Esophagus (tissue), 2 donors: ENCODE measurements around the gene MPRIP. TPM values are rescaled to one million over a fixed set of nuclear protein-coding genes. Genes with fewer than 3 reads are reported as not detected.

Source experiments
- H3K27ac ChIP-seq, 2 donors: one replicate each; pipeline ENCODE4 v1.5.1; 2013; ENCODE audit warnings: low read depth in 2 of 2, mild to moderate bottlenecking in 2 of 2, inconsistent platforms in 1 of 2, low read length in 1 of 2, moderate library complexity in 1 of 2
- H3K27me3 ChIP-seq, 2 donors: one replicate each; pipeline ENCODE4 v1.6.1; 2013; ENCODE audit warnings: low read length in 2 of 2, control low read depth in 1 of 2, mild to moderate bottlenecking in 1 of 2; ENCODE audit not compliant: insufficient read depth in 2 of 2, control insufficient read depth in 1 of 2
- H3K36me3 ChIP-seq, 2 donors: one replicate each; pipeline ENCODE4 v1.6.1; 2013; ENCODE audit warnings: low read length in 1 of 2; ENCODE audit not compliant: control insufficient read depth in 2 of 2, insufficient read depth in 2 of 2
- H3K4me1 ChIP-seq, 2 donors: one replicate each; pipeline ENCODE4 v1.6.1; 2013; ENCODE audit warnings: low read length in 1 of 2; ENCODE audit not compliant: control insufficient read depth in 2 of 2, insufficient read depth in 2 of 2
- H3K4me3 ChIP-seq, 2 donors: one replicate each; pipeline ENCODE4 v1.5.1; 2013; ENCODE audit warnings: low read length in 2 of 2, mild to moderate bottlenecking in 2 of 2, low read depth in 1 of 2, moderate library complexity in 1 of 2
- H3K9me3 ChIP-seq, 2 donors: one replicate each; pipeline ENCODE4 v1.6.1; 2013; ENCODE audit warnings: mild to moderate bottlenecking in 2 of 2, low read depth in 1 of 2, low read length in 1 of 2, moderate library complexity in 1 of 2; ENCODE audit not compliant: control insufficient read depth in 2 of 2, insufficient read depth in 1 of 2
- WGBS, 2 donors: extraction: QIAGEN DNeasy Blood & Tissue Kit; methylation state at CpG; one replicate each; pipeline ENCODE4 v1.1.7; 2013; 5-methylcytosine and 5-hydroxymethylcytosine counted together
- polyA plus RNA-seq, 2 donors: library from polyadenylated mRNA; stranded (reverse); fragments of 200-250 nt; gene quantifications; one replicate each; pipeline ENCODE4 v1.2.3, GENCODE V29; 2013
- donor health status: healthy with polysubstance abuse.
- donor health status: Bipolar disorder and iron deficiency.

The MPRIP gene
- polyA plus RNA-seq, 2 donors: 122 to 226 TPM

GRCh38 chr17:17220529-17220928, 178.3 kb downstream of the MPRIP start:
- 68 to 86% methylated on average over 8 of the region's 8 CpGs for WGBS, 2 donors
- no peaks in the 10 kb centered on the region for H3K27me3 ChIP-seq
- peaks cover 0 to 3% of the 10 kb centered on the region in 2 donors for H3K4me1 ChIP-seq
- peaks cover 33 to 67% of the 10 kb centered on the region in 2 donors for H3K36me3 ChIP-seq
- no peak overlapping the region for H3K27ac ChIP-seq
- H3K4me3 ChIP-seq: no peak overlapping the region
- H3K9me3 ChIP-seq: no peaks in the 10 kb centered on the region

- H3K36me3 ChIP-seq: peaks cover 38 to 65% of the 10 kb centered on the region in 2 donors
- no peaks in the 10 kb centered on the region for H3K27me3 ChIP-seq
- no peak overlapping the region for H3K4me3 ChIP-seq
- peaks cover 0 to 3% of the 10 kb centered on the region in 2 donors for H3K4me1 ChIP-seq
- no peak overlapping the region for H3K27ac ChIP-seq
- H3K9me3 ChIP-seq: no peaks in the 10 kb centered on the region
- WGBS, 2 donors: 91 to 94% methylated on average over 22 of the region's 22 CpGs
Measured at GRCh38 chr17:17221329-17221728, 179.1 kb downstream of the MPRIP start.

GRCh38 chr17:17223736-17224135, 181.5 kb downstream of the MPRIP start:
- no peak overlapping the region for H3K27ac ChIP-seq
- no peaks in the 10 kb centered on the region for H3K27me3 ChIP-seq
- WGBS, 2 donors: 95 to 97% methylated on average over 15 to 16 of the region's 16 CpGs
- no peaks in the 10 kb centered on the region for H3K9me3 ChIP-seq
- no peak overlapping the region for H3K4me3 ChIP-seq
- H3K36me3 ChIP-seq: peaks cover 26 to 67% of the 10 kb centered on the region in 2 donors
- peaks cover 0 to 3% of the 10 kb centered on the region in 2 donors for H3K4me1 ChIP-seq

GRCh38 chr17:17224137-17224536, 181.9 kb downstream of the MPRIP start:
- WGBS, 2 donors: 87 to 88% methylated on average over 8 of the region's 8 CpGs
- Histone ChIP-seq H3K27me3 (no peaks in the 10 kb centered on the region), H3K9me3 (no peaks in the 10 kb centered on the region), H3K36me3 (peaks cover 24 to 68% of the 10 kb centered on the region in 2 donors), H3K27ac (no peak overlapping the region), H3K4me1 (peaks cover 0 to 3% of the 10 kb centered on the region in 2 donors), H3K4me3 (no peak overlapping the region)

- H3K4me3 ChIP-seq: no peak overlapping the region
- no peaks in the 10 kb centered on the region for H3K9me3 ChIP-seq
- H3K36me3 ChIP-seq: peaks cover 24 to 70% of the 10 kb centered on the region in 2 donors
- H3K4me1 ChIP-seq: peaks cover 0 to 1% of the 10 kb centered on the region in 2 donors
- H3K27ac ChIP-seq: no peak overlapping the region
- 92 to 96% methylated on average over 10 of the region's 10 CpGs for WGBS, 2 donors
- no peaks in the 10 kb centered on the region for H3K27me3 ChIP-seq
Measured at GRCh38 chr17:17225901-17226300, 183.6 kb downstream of the MPRIP start.

GRCh38 chr17:17226451-17227265, 184.4 kb downstream of the MPRIP start:
- H3K27me3 ChIP-seq: no peaks in the 10 kb centered on the region
- H3K4me1 ChIP-seq: peaks cover 0 to 2% of the 10 kb centered on the region in 2 donors
- 93 to 95% methylated on average over 16 of the region's 16 CpGs for WGBS, 2 donors
- peaks cover 0 to 2% of the 10 kb centered on the region in 2 donors for H3K9me3 ChIP-seq
- no peak overlapping the region for H3K27ac ChIP-seq
- no peak overlapping the region for H3K4me3 ChIP-seq
- peaks cover 24 to 72% of the 10 kb centered on the region in 2 donors for H3K36me3 ChIP-seq

GRCh38 chr17:17227608-17228520, 185.6 kb downstream of the MPRIP start:
- H3K9me3 ChIP-seq: peaks cover 0 to 2% of the 10 kb centered on the region in 2 donors
- no peaks in the 10 kb centered on the region for H3K27me3 ChIP-seq
- 89 to 93% methylated on average over 25 of the region's 25 CpGs for WGBS, 2 donors
- H3K27ac ChIP-seq: no peak overlapping the region
- H3K4me1 ChIP-seq: peaks cover 0 to 2% of the 10 kb centered on the region in 2 donors
- H3K36me3 ChIP-seq: peaks cover 17 to 72% of the 10 kb centered on the region in 2 donors
- no peak overlapping the region for H3K4me3 ChIP-seq

GRCh38 chr17:17228521-17229279, 186.4 kb downstream of the MPRIP start:
- Histone ChIP-seq H3K4me1 (peaks cover 0 to 2% of the 10 kb centered on the region in 2 donors), H3K36me3 (peaks cover 15 to 66% of the 10 kb centered on the region in 2 donors), H3K27me3 (no peaks in the 10 kb centered on the region), H3K9me3 (peaks cover 0 to 2% of the 10 kb centered on the region in 2 donors), H3K27ac (no peak overlapping the region), H3K4me3 (no peak overlapping the region)
- 93 to 94% methylated on average over 17 of the region's 17 CpGs for WGBS, 2 donors
